Astrocyte (in vitro differentiated cells and primary cell): Measurements from ENCODE around the gene CDR2L. TPM values are rescaled to one million over a fixed set of nuclear protein-coding genes. Genes with fewer than 3 reads are reported as not detected.

Source experiments
- DNase-seq: peaks from one replicate; pipeline ENCODE4 v3.0.0-alpha.2; 2010; ENCODE audit warnings: low read depth
- FAIRE-seq: peaks from 2 replicates; lab custom pipeline; 2011; peaks lifted over from hg19 to GRCh38; lab: Jason Lieb, UNC
- H2AFZ ChIP-seq: 2 replicates; pipeline ENCODE4 v1.6.0; 2012; ENCODE audit warnings: low read depth, low read length, inconsistent platforms
- H3K27ac ChIP-seq: 2 replicates; pipeline ENCODE4 v1.5.1; 2011; ENCODE audit warnings: low read depth, low read length, inconsistent platforms
- H3K27me3 ChIP-seq: 2 replicates; pipeline ENCODE4 v1.6.0; 2011; ENCODE audit warnings: low read length, inconsistent platforms; ENCODE audit not compliant: insufficient read depth
- H3K36me3 ChIP-seq: 2 replicates; pipeline ENCODE4 v1.5.1; 2011; ENCODE audit warnings: low read length, inconsistent platforms; ENCODE audit not compliant: insufficient read depth
- H3K4me1 ChIP-seq: 2 replicates; pipeline ENCODE4 v1.5.1; 2011; ENCODE audit warnings: low read length, inconsistent platforms; ENCODE audit not compliant: insufficient read depth
- H3K4me2 ChIP-seq: 2 replicates; pipeline ENCODE4 v1.6.0; 2012; ENCODE audit warnings: low read length, inconsistent platforms
- H3K4me3 ChIP-seq: 2 replicates; pipeline ENCODE4 v1.5.1; 2011; ENCODE audit warnings: low read depth, mild to moderate bottlenecking, low read length, inconsistent platforms; ENCODE audit not compliant: insufficient read depth
- H3K79me2 ChIP-seq: 2 replicates; pipeline ENCODE4 v1.6.0; 2012; ENCODE audit warnings: mild to moderate bottlenecking, low read length, inconsistent platforms; ENCODE audit not compliant: insufficient read depth
- H3K9ac ChIP-seq: 2 replicates; pipeline ENCODE4 v1.6.0; 2012; ENCODE audit warnings: mild to moderate bottlenecking, low read length, inconsistent platforms
- H3K9me3 ChIP-seq: 2 replicates; pipeline ENCODE4 v1.5.1; 2012; ENCODE audit warnings: low read depth, mild to moderate bottlenecking, low read length, inconsistent platforms; ENCODE audit not compliant: insufficient read depth
- H4K20me1 ChIP-seq: 2 replicates; pipeline ENCODE4 v1.6.0; 2012; ENCODE audit warnings: low read length, inconsistent platforms; ENCODE audit not compliant: insufficient read depth
- H3K27ac Mint-ChIP-seq: one replicate; pipeline ENCODE4 v1.8.0; 2021; ENCODE audit warnings: mild to moderate bottlenecking, mixed read lengths; ENCODE audit not compliant: unreplicated experiment
- H3K27me3 Mint-ChIP-seq: one replicate; pipeline ENCODE4 v1.8.0; 2021; ENCODE audit warnings: low read depth, mixed read lengths; ENCODE audit not compliant: unreplicated experiment
- H3K36me3 Mint-ChIP-seq: one replicate; pipeline ENCODE4 v1.8.0; 2021; ENCODE audit warnings: low read depth, mixed read lengths; ENCODE audit not compliant: unreplicated experiment
- H3K4me1 Mint-ChIP-seq: one replicate; pipeline ENCODE4 v1.8.0; 2021; ENCODE audit warnings: low read depth, mixed read lengths; ENCODE audit not compliant: unreplicated experiment
- H3K4me3 Mint-ChIP-seq: one replicate; pipeline ENCODE4 v1.8.0; 2021; ENCODE audit warnings: mild to moderate bottlenecking, moderate library complexity, mixed read lengths; ENCODE audit not compliant: unreplicated experiment
- H3K9me3 Mint-ChIP-seq: one replicate; pipeline ENCODE4 v1.8.0; 2021; ENCODE audit warnings: mild to moderate bottlenecking, mixed read lengths; ENCODE audit not compliant: unreplicated experiment
- CTCF ChIP-seq: IDR thresholded peaks from 2 replicates; pipeline ENCODE4 v1.5.1; 2011; ENCODE audit warnings: low read depth, mild to moderate bottlenecking, inconsistent platforms, low read length, moderate library complexity; ENCODE audit not compliant: insufficient read depth
- EZH2 ChIP-seq: IDR thresholded peaks from 2 replicates; pipeline ENCODE4 v1.6.1; 2012; ENCODE audit warnings: mild to moderate bottlenecking, low read length, inconsistent platforms; ENCODE audit not compliant: insufficient read depth
- total RNA-seq: library from RNA; stranded (reverse); gene quantifications from 2 replicates; pipeline ENCODE4 v1.2.1, GENCODE V29; 2021

CDR2L gene
- total RNA-seq, 1 donor from 2014 or later = 59.1 TPM

GRCh38 chr17:75047398-75048098 lies 60.1 kb downstream of the CDR2L start:
- DNase-seq (no peak), FAIRE-seq (no peak)
- Histone ChIP-seq H3K4me1 (peaks cover 13% of the 10 kb centered on the region), H3K36me3 (peaks cover 5% of the 10 kb centered on the region), H3K9ac (peak overlapping the region; percentile 93), H3K27ac (peak overlapping the region; percentile 41), H4K20me1 (peaks cover 20% of the 10 kb centered on the region), H3K4me2 (peak overlapping the region; percentile 100), H3K27me3 (no peaks in the 10 kb centered on the region), H3K4me3 (peak overlapping the region; percentile 97), H3K9me3 (no peaks in the 10 kb centered on the region), H2AFZ (peak overlapping the region; percentile 79), H3K79me2 (peaks cover 26% of the 10 kb centered on the region)
- Mint-ChIP-seq H3K36me3 (peaks cover 1% of the 10 kb centered on the region), H3K4me3 (peak overlapping the region; percentile 96), H3K27ac (peak overlapping the region; percentile 90), H3K9me3 (no peaks in the 10 kb centered on the region), H3K27me3 (no peaks in the 10 kb centered on the region), H3K4me1 (peaks cover 11% of the 10 kb centered on the region)
- TF ChIP-seq EZH2 = no peak
- no peak for TF ChIP-seq CTCF

GRCh38 chr17:75048249-75048878 lies 60.9 kb downstream of the CDR2L start:
- Histone ChIP-seq H2AFZ (no peak overlapping the region), H3K4me1 (peaks cover 13% of the 10 kb centered on the region), H3K9ac (peak overlapping the region; percentile 93), H4K20me1 (peaks cover 20% of the 10 kb centered on the region), H3K79me2 (peaks cover 26% of the 10 kb centered on the region), H3K27ac (no peak overlapping the region), H3K36me3 (peaks cover 8% of the 10 kb centered on the region), H3K4me2 (peak overlapping the region; percentile 100), H3K9me3 (no peaks in the 10 kb centered on the region), H3K27me3 (no peaks in the 10 kb centered on the region), H3K4me3 (peak overlapping the region; percentile 97)
- Mint-ChIP-seq H3K4me3 (peak overlapping the region; percentile 96), H3K27me3 (no peaks in the 10 kb centered on the region), H3K4me1 (peaks cover 11% of the 10 kb centered on the region), H3K9me3 (no peaks in the 10 kb centered on the region), H3K36me3 (peaks cover 5% of the 10 kb centered on the region), H3K27ac (no peak overlapping the region)
- TF ChIP-seq EZH2 (no peak), CTCF (no peak)
- DNase-seq = peak; percentile 9
- FAIRE-seq = no peak
